GM18861 (cell line): ENCODE data around the gene ACTR3C.

Experiments
- ATAC-seq: cut with Tn5 transposase; IDR thresholded peaks from one replicate; pipeline ENCODE4 v1.9.1; 2021; ENCODE audit not compliant: unreplicated experiment

The ACTR3C gene

DNA sequence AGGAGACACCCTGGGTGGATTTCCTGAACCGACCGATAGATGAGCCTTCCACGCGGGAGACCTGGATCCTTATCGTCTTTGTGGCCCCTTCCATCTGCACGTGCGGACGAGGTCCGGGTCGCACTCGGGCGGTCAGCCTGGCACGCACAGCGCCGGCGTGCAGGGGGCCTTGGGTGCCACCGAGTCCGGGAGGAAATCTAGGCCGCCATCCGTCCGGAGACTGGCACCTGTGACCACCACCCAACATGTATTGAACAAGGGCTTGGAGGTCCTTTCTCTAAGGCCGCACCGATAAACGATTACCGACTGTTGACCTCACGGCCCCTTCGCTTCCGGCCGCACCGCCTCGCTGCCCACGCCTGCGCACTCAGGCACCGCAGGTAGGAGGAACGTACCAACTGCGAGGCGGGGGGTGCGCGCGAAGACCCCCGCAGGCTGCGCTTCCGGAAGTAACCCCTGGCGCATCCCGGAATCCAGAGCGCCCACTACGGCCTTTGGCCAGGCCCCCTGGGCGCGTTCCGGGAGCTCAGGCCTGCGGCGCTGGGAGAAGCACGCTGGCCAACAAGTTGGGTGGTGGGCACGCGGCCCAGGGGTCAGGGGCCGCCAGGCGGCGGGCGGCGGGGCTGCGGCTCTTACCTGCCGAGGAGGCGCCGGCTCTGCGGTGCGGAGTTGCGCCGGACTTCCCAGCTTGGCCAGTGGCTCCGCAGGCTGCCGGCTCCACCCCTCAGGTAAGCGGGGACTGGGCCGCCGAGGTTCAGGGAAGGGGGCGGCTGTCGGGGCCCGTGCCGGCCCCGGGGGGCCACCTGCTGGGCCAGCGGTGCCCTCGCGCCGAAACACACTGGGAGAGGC is at the start of gene ACTR3C, which contains the start of gene LRRC61:
TSS of gene ACTR3C (minus strand) at position 713 of the 849 bp plus-strand sequence. CDS start 28,249 bp downstream, outside the sequence.
TSS of gene LRRC61 (plus strand) at position 523 of the 849 bp plus-strand sequence. CDS start 13,507 bp downstream, outside the sequence.
- ATAC-seq = peak; percentile 46

DNA sequence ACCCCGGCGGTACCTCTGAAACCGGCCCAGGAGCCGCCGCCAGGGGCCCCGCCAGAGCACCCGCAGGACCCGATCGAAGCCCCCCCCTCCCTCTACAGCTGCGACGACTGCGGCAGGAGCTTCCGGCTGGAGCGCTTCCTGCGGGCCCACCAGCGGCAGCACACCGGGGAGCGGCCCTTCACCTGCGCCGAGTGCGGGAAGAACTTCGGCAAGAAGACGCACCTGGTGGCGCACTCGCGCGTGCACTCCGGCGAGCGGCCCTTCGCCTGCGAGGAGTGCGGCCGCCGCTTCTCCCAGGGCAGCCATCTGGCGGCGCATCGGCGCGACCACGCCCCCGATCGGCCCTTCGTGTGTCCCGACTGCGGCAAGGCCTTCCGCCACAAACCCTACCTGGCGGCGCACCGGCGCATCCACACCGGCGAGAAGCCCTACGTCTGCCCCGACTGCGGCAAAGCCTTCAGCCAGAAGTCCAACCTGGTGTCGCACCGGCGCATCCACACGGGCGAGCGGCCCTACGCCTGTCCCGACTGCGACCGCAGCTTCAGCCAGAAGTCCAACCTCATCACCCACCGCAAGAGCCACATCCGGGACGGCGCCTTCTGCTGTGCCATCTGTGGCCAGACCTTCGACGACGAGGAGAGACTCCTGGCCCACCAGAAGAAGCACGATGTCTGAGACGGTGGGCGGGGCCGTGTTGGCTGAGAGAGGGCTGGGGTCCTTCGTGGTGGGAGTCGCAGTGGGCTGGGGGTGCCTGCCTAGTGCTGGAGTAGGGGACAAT is 49.1 kb upstream of the ACTR3C start:
- no peak for ATAC-seq

DNA sequence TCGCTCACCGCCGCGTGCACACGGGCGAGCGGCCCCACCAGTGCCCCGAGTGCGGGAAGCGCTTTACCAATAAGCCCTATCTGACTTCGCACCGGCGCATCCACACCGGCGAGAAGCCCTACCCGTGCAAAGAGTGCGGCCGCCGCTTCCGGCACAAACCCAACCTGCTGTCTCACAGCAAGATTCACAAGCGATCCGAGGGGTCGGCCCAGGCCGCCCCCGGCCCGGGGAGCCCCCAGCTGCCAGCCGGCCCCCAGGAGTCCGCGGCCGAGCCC is 48.6 kb upstream of the ACTR3C start:
- no peak for ATAC-seq

DNA sequence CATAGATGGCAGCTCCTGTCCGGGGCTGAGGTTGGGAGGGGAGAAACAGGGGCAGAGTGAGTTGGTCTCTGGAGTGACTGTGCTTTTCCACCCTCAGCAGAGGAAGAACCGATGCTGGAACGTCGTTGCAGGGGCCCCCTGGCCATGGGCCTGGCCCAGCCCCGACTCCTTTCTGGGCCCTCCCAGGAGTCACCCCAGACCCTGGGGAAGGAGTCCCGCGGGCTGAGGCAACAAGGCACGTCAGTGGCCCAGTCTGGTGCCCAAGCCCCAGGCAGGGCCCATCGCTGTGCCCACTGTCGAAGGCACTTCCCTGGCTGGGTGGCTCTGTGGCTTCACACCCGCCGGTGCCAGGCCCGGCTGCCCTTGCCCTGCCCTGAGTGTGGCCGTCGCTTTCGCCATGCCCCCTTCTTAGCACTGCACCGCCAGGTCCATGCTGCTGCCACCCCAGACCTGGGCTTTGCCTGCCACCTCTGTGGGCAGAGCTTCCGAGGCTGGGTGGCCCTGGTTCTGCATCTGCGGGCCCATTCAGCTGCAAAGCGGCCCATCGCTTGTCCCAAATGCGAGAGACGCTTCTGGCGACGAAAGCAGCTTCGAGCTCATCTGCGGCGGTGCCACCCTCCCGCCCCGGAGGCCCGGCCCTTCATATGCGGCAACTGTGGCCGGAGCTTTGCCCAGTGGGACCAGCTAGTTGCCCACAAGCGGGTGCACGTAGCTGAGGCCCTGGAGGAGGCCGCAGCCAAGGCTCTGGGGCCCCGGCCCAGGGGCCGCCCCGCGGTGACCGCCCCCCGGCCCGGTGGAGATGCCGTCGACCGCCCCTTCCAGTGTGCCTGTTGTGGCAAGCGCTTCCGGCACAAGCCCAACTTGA is 48.0 kb upstream of the ACTR3C start:
- ATAC-seq = no peak

- ATAC-seq = no peak
Measured at GRCh38 chr7:150370612-150371071, 47.3 kb upstream of the ACTR3C start.

DNA sequence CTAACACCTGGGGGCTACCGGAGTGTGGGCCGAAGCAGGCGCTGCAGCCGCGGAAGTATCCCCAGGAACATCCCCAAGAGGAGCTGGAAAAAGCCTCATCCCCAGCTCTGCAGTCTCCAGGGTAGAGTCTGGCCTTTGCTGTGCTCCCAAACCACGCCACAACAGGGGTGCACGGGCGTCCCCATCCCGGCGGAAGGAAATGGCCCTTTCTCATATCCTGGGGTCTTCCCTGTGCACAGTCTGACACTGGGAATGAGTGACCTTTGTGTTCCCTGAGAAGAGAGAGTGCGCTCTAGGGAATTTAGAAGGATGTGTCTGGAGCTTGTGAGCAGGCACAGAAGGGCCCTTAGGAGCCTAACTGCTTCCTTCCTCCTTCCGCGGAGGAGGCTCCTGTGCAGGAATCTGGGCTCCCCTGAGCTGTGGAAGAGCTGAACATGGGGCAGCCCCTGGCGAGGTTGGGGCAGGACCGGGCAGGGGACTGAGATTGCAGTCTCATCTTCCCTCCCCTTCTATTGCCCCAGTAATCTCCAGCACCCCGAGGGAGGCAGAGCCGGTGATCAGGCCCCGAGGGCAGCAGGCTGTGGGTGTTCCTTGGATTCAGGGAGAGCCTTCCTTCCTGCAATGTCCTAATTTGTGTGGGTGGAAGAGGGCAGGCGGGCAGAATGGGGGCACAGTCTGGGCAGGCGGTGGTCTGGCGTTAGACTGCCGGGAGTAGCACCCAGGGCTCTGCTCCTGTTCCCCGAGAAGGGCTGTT is 46.6 kb upstream of the ACTR3C start:
- no peak for ATAC-seq

GRCh38 chr7:150368884-150369747 is 45.8 kb upstream of the ACTR3C start:
- peak; percentile 36 for ATAC-seq

GRCh38 chr7:150368096-150368883 is 44.9 kb upstream of the ACTR3C start, which contains the start of gene REPIN1:
TSS of gene REPIN1 (plus strand) at chr7:150368822. CDS start at chr7:150369712, 890 bp downstream.
- peak; percentile 35 for ATAC-seq

GRCh38 chr7:150367677-150368095 is 44.3 kb upstream of the ACTR3C start:
- no peak for ATAC-seq

GRCh38 chr7:150365673-150366398 is 42.5 kb upstream of the ACTR3C start:
- ATAC-seq = no peak

DNA sequence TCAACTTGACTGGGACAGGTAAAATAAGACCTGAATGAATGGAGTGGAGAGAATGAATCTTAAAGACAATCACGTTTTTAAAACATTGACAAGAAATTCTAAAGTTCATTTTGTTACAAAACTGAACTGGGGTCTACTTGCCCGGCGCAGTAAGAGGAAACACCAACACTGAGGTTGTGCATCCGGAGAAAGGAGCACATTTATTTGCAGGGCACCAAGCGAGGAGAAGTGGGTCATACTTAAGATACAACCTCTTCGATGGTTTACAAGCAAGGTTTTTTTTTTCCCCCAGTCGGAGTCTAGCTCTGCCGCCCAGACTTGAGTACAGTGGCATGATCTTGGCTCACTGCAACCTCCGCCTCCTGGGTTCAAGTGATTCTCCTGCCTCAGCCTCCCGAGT is 41.8 kb upstream of the ACTR3C start:
- no peak for ATAC-seq

DNA sequence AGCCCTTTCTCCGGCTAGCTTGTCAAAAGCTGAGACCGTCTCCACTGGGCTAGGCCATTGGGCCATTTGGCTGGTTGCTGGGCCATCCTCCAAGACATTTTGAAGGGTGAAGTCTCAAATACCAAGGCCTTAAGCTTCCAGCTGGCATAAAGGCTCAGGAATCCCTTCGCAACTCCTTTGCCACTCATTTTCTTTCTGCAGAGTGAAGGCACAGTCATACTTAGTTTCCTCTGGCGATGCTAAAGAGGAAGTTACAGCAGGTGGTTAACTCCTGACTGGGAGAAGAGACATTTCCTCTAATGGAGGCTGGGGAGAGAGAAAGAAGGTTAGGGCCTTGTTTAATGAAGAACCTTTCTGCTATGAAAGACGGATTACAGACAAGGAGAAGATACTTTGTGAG is 40.5 kb upstream of the ACTR3C start:
- ATAC-seq = no peak

DNA sequence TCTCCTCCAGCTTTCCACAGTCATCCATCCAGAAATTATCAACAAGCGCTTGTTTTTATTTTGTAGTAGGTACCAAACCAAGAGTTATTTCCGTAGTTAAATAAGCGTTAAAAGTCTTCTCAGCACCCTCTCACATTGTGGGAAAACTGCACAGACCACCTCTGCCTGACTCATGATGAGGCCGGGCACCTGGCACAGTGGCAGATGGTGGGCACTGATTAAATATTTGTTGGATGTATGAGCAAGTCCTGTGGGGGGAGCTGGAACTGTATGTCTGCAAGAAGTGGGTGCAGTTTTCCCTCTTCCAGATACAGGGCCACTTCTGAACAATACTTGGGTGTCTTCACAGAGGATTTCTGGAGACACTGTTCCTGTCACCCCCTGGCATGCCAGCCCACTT is 40.0 kb upstream of the ACTR3C start:
- ATAC-seq = no peak

GRCh38 chr7:150361807-150362621 is 38.7 kb upstream of the ACTR3C start:
- ATAC-seq = no peak

GRCh38 chr7:150361402-150361801 is 38.1 kb upstream of the ACTR3C start:
- ATAC-seq = no peak

- ATAC-seq = no peak
Measured at GRCh38 chr7:150360363-150361058, 37.2 kb upstream of the ACTR3C start.
